Activated naive CD4-positive, alpha-beta T cell treated with anti-CD3 and anti-CD28 coated beads for 36 hours (primary cell): ENCODE data around the gene RBM26. TPM values are rescaled to one million over a fixed set of nuclear protein-coding genes. Genes with fewer than 3 reads are reported as not detected.
A peak's percentile ranks its signal among the peaks of the same experiment; 100 is the strongest.

Experiments used
- CTCF ChIA-PET: fragments of 350-600 bp; sonication (Branson Sonifier 250); formaldehyde crosslinking; loops from one replicate; lab custom pipeline; 2021; ENCODE audit warnings: antibody characterized with exemption; lab: Charles Lee
- DNase-seq: peaks from one replicate; pipeline ENCODE4 v3.0.0-alpha.2; 2020
- H3K27ac Mint-ChIP-seq: one replicate; pipeline ENCODE4 v1.8.0; 2021; ENCODE audit warnings: mild to moderate bottlenecking, mixed read lengths
- H3K27me3 Mint-ChIP-seq: one replicate; pipeline ENCODE4 v1.8.0; 2021; ENCODE audit warnings: low read depth, mixed read lengths
- H3K36me3 Mint-ChIP-seq: one replicate; pipeline ENCODE4 v1.8.0; 2021; ENCODE audit warnings: low read depth, mixed read lengths
- H3K4me1 Mint-ChIP-seq: one replicate; pipeline ENCODE4 v1.8.0; 2021; ENCODE audit warnings: low read depth, mixed read lengths
- H3K4me3 Mint-ChIP-seq: one replicate; pipeline ENCODE4 v1.8.0; 2021; ENCODE audit warnings: mild to moderate bottlenecking, moderate library complexity, mixed read lengths
- H3K9me3 Mint-ChIP-seq: one replicate; pipeline ENCODE4 v1.8.0; 2021; ENCODE audit warnings: mixed read lengths
- intact Hi-C: fragments of 100-400 bp; cut with micrococcal nuclease; formaldehyde crosslinking; loops from one replicate; pipeline ENCODE4 v1.15.1; 2023
- total RNA-seq, 2 experiments: library from RNA; stranded (reverse); gene quantifications; one replicate each; pipeline ENCODE4 v1.2.3, GENCODE V29; 2021

The RBM26 gene
- total RNA-seq, 2 experiments from 2014 or later, result 44.4 to 44.7 TPM

GRCh38 chr13:79401259-79402070, 4.6 kb downstream of the RBM26 start:
- Mint-ChIP-seq H3K4me1 (peaks cover 50% of the 10 kb centered on the region), H3K36me3 (peaks cover 42% of the 10 kb centered on the region), H3K4me3 (peak overlapping the region; percentile 16), H3K9me3 (peaks cover 1% of the 10 kb centered on the region), H3K27me3 (no peaks in the 10 kb centered on the region), H3K27ac (peak overlapping the region; percentile 72)
- intact Hi-C loops, result loop anchor here (1.0 kb wide), 3 partner anchors 8 to 50 kb away; no protein-coding TSS in a partner anchor
- CTCF ChIA-PET, result interaction anchor here (0.6 to 4.3 kb wide), 4 partner anchors 9 to 105 kb away, joined by 3 to 13 read pairs (median 4); no protein-coding TSS in a partner anchor
- DNase-seq, result no peak

GRCh38 chr13:79398915-79399314, 7.1 kb downstream of the RBM26 start:
- no peak overlapping the region for H3K4me3 Mint-ChIP-seq
- peaks cover 63% of the 10 kb centered on the region for H3K36me3 Mint-ChIP-seq
- peak; percentile 44 for DNase-seq
- intact Hi-C loops, result no loop called here
- no peaks in the 10 kb centered on the region for H3K27me3 Mint-ChIP-seq
- CTCF ChIA-PET, result interaction anchor here (0.8 to 3.4 kb wide), 6 partner anchors 8 to 141 kb away, joined by 3 to 16 read pairs (median 4); no protein-coding TSS in a partner anchor
- H3K9me3 Mint-ChIP-seq, result peaks cover 16% of the 10 kb centered on the region
- peak overlapping the region; percentile 44 for H3K27ac Mint-ChIP-seq
- peaks cover 71% of the 10 kb centered on the region for H3K4me1 Mint-ChIP-seq

GRCh38 chr13:79398127-79398526, 7.9 kb downstream of the RBM26 start:
- DNase-seq, result no peak
- no peak overlapping the region for H3K4me3 Mint-ChIP-seq
- intact Hi-C loops, result no loop called here
- CTCF ChIA-PET, result interaction anchor here (0.7 to 3.4 kb wide), 5 partner anchors 8 to 142 kb away, joined by 3 to 16 read pairs (median 4); partner anchors contain the start of gene RBM26
- no peaks in the 10 kb centered on the region for H3K27me3 Mint-ChIP-seq
- peaks cover 64% of the 10 kb centered on the region for H3K36me3 Mint-ChIP-seq
- peaks cover 76% of the 10 kb centered on the region for H3K4me1 Mint-ChIP-seq
- no peak overlapping the region for H3K27ac Mint-ChIP-seq
- peaks cover 16% of the 10 kb centered on the region for H3K9me3 Mint-ChIP-seq

DNA sequence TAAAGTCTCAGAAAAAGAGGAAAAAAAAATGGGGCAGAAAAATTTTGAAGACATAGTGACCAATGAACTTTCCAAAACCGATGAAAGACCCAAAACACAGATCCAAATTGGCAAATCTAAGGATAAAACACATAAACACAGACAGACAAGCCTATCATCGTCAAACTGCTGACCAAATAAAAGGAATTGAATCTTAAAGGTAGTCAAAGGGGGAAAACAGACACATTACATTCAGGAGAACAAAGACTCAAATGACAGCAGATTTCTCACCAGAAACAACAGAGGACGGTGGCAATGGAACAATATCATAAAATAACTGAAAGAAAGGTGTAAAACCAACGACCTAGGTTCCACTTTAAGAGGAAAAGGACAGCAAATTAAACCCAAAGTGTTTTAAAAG, 10.2 kb downstream of the RBM26 start:
- CTCF ChIA-PET, result no interaction called here
- no peak overlapping the region for H3K27ac Mint-ChIP-seq
- H3K4me3 Mint-ChIP-seq, result no peak overlapping the region
- intact Hi-C loops, result no loop called here
- no peaks in the 10 kb centered on the region for H3K27me3 Mint-ChIP-seq
- peaks cover 72% of the 10 kb centered on the region for H3K4me1 Mint-ChIP-seq
- H3K9me3 Mint-ChIP-seq, result peaks cover 16% of the 10 kb centered on the region
- DNase-seq, result no peak
- peaks cover 57% of the 10 kb centered on the region for H3K36me3 Mint-ChIP-seq

- intact Hi-C loops, result loop anchor here (1.0 to 5.0 kb wide), 8 partner anchors 7 to 736 kb away; partner anchors contain the start of genes NDFIP2 and OBI1
- Mint-ChIP-seq H3K27me3 (no peaks in the 10 kb centered on the region), H3K36me3 (peaks cover 44% of the 10 kb centered on the region), H3K4me1 (peaks cover 64% of the 10 kb centered on the region), H3K9me3 (peaks cover 16% of the 10 kb centered on the region), H3K4me3 (peak overlapping the region; percentile 50), H3K27ac (peak overlapping the region; percentile 60)
- DNase-seq, result peak; percentile 45
- CTCF ChIA-PET, result interaction anchor here (0.5 to 2.8 kb wide), 5 partner anchors 9 to 896 kb away, joined by 3 to 34 read pairs (median 6); no protein-coding TSS in a partner anchor
Measured at GRCh38 chr13:79393564-79394249, 12.3 kb downstream of the RBM26 start.

- peaks cover 16% of the 10 kb centered on the region for H3K9me3 Mint-ChIP-seq
- peak overlapping the region; percentile 50 for H3K4me3 Mint-ChIP-seq
- H3K4me1 Mint-ChIP-seq, result peaks cover 65% of the 10 kb centered on the region
- intact Hi-C loops, result loop anchor here (1.0 to 5.0 kb wide), 8 partner anchors 8 to 736 kb away; partner anchors contain the start of genes NDFIP2 and OBI1
- peaks cover 40% of the 10 kb centered on the region for H3K36me3 Mint-ChIP-seq
- DNase-seq, result no peak
- peak overlapping the region; percentile 76 for H3K27ac Mint-ChIP-seq
- no peaks in the 10 kb centered on the region for H3K27me3 Mint-ChIP-seq
- CTCF ChIA-PET, result interaction anchor here (0.6 to 2.8 kb wide), 6 partner anchors 9 to 752 kb away, joined by 3 to 34 read pairs (median 10); no protein-coding TSS in a partner anchor
Measured at GRCh38 chr13:79392882-79393563, 13.0 kb downstream of the RBM26 start.

- Mint-ChIP-seq H3K27me3 (no peaks in the 10 kb centered on the region), H3K4me1 (peaks cover 72% of the 10 kb centered on the region), H3K27ac (no peak overlapping the region), H3K9me3 (no peaks in the 10 kb centered on the region), H3K4me3 (no peak overlapping the region), H3K36me3 (peaks cover 10% of the 10 kb centered on the region)
- DNase-seq, result no peak
- CTCF ChIA-PET, result interaction anchor here (0.6 kb wide), 1 partner anchor 13 kb away, joined by 6 read pairs; no protein-coding TSS in a partner anchor
- intact Hi-C loops, result loop anchor here (5.0 kb wide), 2 partner anchors 787 to 1692 kb away; partner anchors contain the start of genes POU4F1 and SLAIN1
Measured at GRCh38 chr13:79389026-79389425, 17.0 kb downstream of the RBM26 start.

GRCh38 chr13:79387853-79388252, 18.2 kb downstream of the RBM26 start:
- peaks cover 67% of the 10 kb centered on the region for H3K4me1 Mint-ChIP-seq
- H3K27me3 Mint-ChIP-seq, result no peaks in the 10 kb centered on the region
- H3K27ac Mint-ChIP-seq, result no peak overlapping the region
- DNase-seq, result no peak
- intact Hi-C loops, result loop anchor here (2.0 to 5.0 kb wide), 3 partner anchors 67 to 1691 kb away; partner anchors contain the start of genes POU4F1 and SLAIN1
- peaks cover 12% of the 10 kb centered on the region for H3K36me3 Mint-ChIP-seq
- H3K4me3 Mint-ChIP-seq, result no peak overlapping the region
- CTCF ChIA-PET, result no interaction called here
- no peaks in the 10 kb centered on the region for H3K9me3 Mint-ChIP-seq

GRCh38 chr13:79386125-79386826, 19.8 kb downstream of the RBM26 start:
- H3K27me3 Mint-ChIP-seq, result no peaks in the 10 kb centered on the region
- no peak overlapping the region for H3K27ac Mint-ChIP-seq
- peaks cover 70% of the 10 kb centered on the region for H3K4me1 Mint-ChIP-seq
- peak; percentile 40 for DNase-seq
- H3K4me3 Mint-ChIP-seq, result no peak overlapping the region
- H3K9me3 Mint-ChIP-seq, result no peaks in the 10 kb centered on the region
- peaks cover 10% of the 10 kb centered on the region for H3K36me3 Mint-ChIP-seq
- intact Hi-C loops, result loop anchor here (1.0 to 5.0 kb wide), 6 partner anchors 8 to 1689 kb away; partner anchors contain the start of genes POU4F1 and SLAIN1
- CTCF ChIA-PET, result interaction anchor here (0.7 kb wide), 1 partner anchor 31 kb away, joined by 3 read pairs; no protein-coding TSS in a partner anchor

- DNase-seq, result peak; percentile 40
- CTCF ChIA-PET, result interaction anchor here (0.7 kb wide), 1 partner anchor 30 kb away, joined by 3 read pairs; no protein-coding TSS in a partner anchor
- Mint-ChIP-seq H3K36me3 (peaks cover 9% of the 10 kb centered on the region), H3K27me3 (no peaks in the 10 kb centered on the region), H3K27ac (no peak overlapping the region), H3K4me3 (no peak overlapping the region), H3K9me3 (no peaks in the 10 kb centered on the region), H3K4me1 (peaks cover 71% of the 10 kb centered on the region)
- intact Hi-C loops, result loop anchor here (1.0 to 5.0 kb wide), 6 partner anchors 9 to 1688 kb away; partner anchors contain the start of genes POU4F1 and SLAIN1
Measured at GRCh38 chr13:79385694-79386093, 20.4 kb downstream of the RBM26 start.
